B cell (primary cell): ENCODE data around the gene HAO1. TPM values are rescaled to one million over a fixed set of nuclear protein-coding genes. Genes with fewer than 3 reads are reported as not detected.

ENCODE experiments used
- ATAC-seq: fragments of 200-7000 bp; cut with Tn5 transposase; one replicate; pipeline ENCODE4 v1.10.0; 2021; ENCODE audit warnings: low read depth, mild to moderate bottlenecking, moderate number of reproducible peaks, moderate library complexity
- CTCF ChIA-PET: fragments of 350-600 bp; sonication (Branson Sonifier 250); formaldehyde crosslinking; loops from one replicate; lab custom pipeline; 2021; ENCODE audit warnings: antibody characterized with exemption, inconsistent platforms; lab: Charles Lee
- POLR2A ChIA-PET: fragments of 350-600 bp; sonication (Branson Sonifier 250); formaldehyde crosslinking; loops from one replicate; lab custom pipeline; 2021; ENCODE audit warnings: antibody characterized with exemption; lab: Charles Lee
- DNase-seq: peaks from one replicate; pipeline ENCODE4 v3.0.0; 2013
- H2AFZ ChIP-seq: 2 replicates; pipeline ENCODE4 v1.6.1; 2012; ENCODE audit warnings: mild to moderate bottlenecking, low read depth, low read length; ENCODE audit not compliant: insufficient read depth, poor library complexity, severe bottlenecking
- H3K27ac ChIP-seq, 2 donors: 1 replicate in 1 of 2; 2 replicates in 1 of 2; pipeline ENCODE4 v1.5.1; 2012 to 2013; ENCODE audit warnings: low read length in 2 of 2, mild to moderate bottlenecking in 2 of 2, moderate library complexity in 1 of 2
- H3K27me3 ChIP-seq, 4 experiments: fragments of 200-600 bp in 1 of 4; sonication (generic) in 1 of 4; replicated peaks in 1 of 4; 1 replicate in 2 of 4; 2 replicates in 2 of 4; pipeline versions ENCODE4 v1.6.1 to v1.7.0; 2013 to 2016; ENCODE audit warnings: low read length in 3 of 4, mild to moderate bottlenecking in 2 of 4, mixed read lengths in 1 of 4, moderate library complexity in 1 of 4; ENCODE audit not compliant: insufficient read depth in 4 of 4, control insufficient read depth in 3 of 4; ENCODE audit errors: control extremely low read depth in 1 of 4
- H3K36me3 ChIP-seq, 2 experiments: replicated peaks in 1 of 2; 1 replicate in 1 of 2; 2 replicates in 1 of 2; pipeline versions ENCODE4 v1.6.1 to v1.7.1; 2013; ENCODE audit warnings: low read length in 1 of 2; ENCODE audit not compliant: insufficient read depth in 2 of 2, control insufficient read depth in 1 of 2; ENCODE audit errors: control extremely low read depth in 1 of 2, extremely low read depth in 1 of 2
- H3K4me1 ChIP-seq, 2 donors: fragments of 200-600 bp in 1 of 2; sonication (generic) in 1 of 2; 1 replicate in 1 of 2; 2 replicates in 1 of 2; pipeline versions ENCODE4 v1.5.1 to v1.6.1; 2013 to 2017; ENCODE audit warnings: low read length in 2 of 2; ENCODE audit not compliant: control insufficient read depth in 2 of 2, insufficient read depth in 2 of 2
- H3K4me2 ChIP-seq: replicated peaks from 2 replicates; pipeline ENCODE3; 2012; ENCODE audit warnings: mild to moderate bottlenecking, low read depth, low read length; ENCODE audit not compliant: poor library complexity, severe bottlenecking
- H3K4me3 ChIP-seq, 5 experiments: fragments of 200-600 bp in 1 of 5; sonication (generic) in 1 of 5; 1 replicate in 3 of 5; 2 replicates in 2 of 5; pipeline versions ENCODE4 v1.5.1 to v1.7.0; 2011 to 2016; ENCODE audit warnings: low read length in 4 of 5, mild to moderate bottlenecking in 4 of 5, low read depth in 2 of 5, control low read depth in 1 of 5, moderate library complexity in 1 of 5; ENCODE audit not compliant: insufficient read depth in 1 of 5; ENCODE audit errors: control extremely low read depth in 1 of 5, extremely low read depth in 1 of 5
- H3K79me2 ChIP-seq: fragments of 200-600 bp; sonication (generic); one replicate; pipeline ENCODE4 v1.6.0; 2016; ENCODE audit warnings: low read length; ENCODE audit not compliant: control insufficient read depth, insufficient read depth
- H3K9ac ChIP-seq: fragments of 200-600 bp; sonication (generic); 2 replicates; pipeline ENCODE4 v1.6.1; 2017; ENCODE audit warnings: mild to moderate bottlenecking, low read length, moderate library complexity
- H3K9me3 ChIP-seq, 3 donors: one replicate each; pipeline versions ENCODE4 v1.6.1 to v1.7.1; 2013; ENCODE audit warnings: low read length in 2 of 3; ENCODE audit not compliant: control insufficient read depth in 2 of 3, insufficient read depth in 1 of 3; ENCODE audit errors: control extremely low read depth in 1 of 3
- H4K20me1 ChIP-seq: 2 replicates; pipeline ENCODE4 v1.6.0; 2012; ENCODE audit warnings: mild to moderate bottlenecking, low read length; ENCODE audit not compliant: insufficient read depth, control insufficient read depth, poor library complexity, severe bottlenecking
- H3K27ac Mint-ChIP-seq: one replicate; pipeline ENCODE4 v1.8.0; 2021; ENCODE audit warnings: mixed read lengths
- H3K27me3 Mint-ChIP-seq: one replicate; pipeline ENCODE4 v1.8.0; 2021; ENCODE audit warnings: mixed read lengths
- H3K4me1 Mint-ChIP-seq: one replicate; pipeline ENCODE4 v1.8.0; 2021; ENCODE audit warnings: mixed read lengths
- H3K4me3 Mint-ChIP-seq: one replicate; pipeline ENCODE4 v1.8.0; 2021; ENCODE audit warnings: mixed read lengths
- H3K9me3 Mint-ChIP-seq: one replicate; pipeline ENCODE4 v1.8.0; 2022; ENCODE audit warnings: mixed read lengths; ENCODE audit not compliant: insufficient read depth
- EZH2 ChIP-seq: IDR thresholded peaks from 2 replicates; pipeline ENCODE4 v1.6.1; 2012; ENCODE audit warnings: borderline replicate concordance, low read depth, mild to moderate bottlenecking, moderate library complexity, low read length; ENCODE audit not compliant: insufficient read depth, poor library complexity, severe bottlenecking
- WGBS: methylation state at CpG from one replicate; pipeline ENCODE4 v1.1.5; 2013; ENCODE audit warnings: missing lambda C conversion rate; ENCODE audit not compliant: insufficient coverage; 5-methylcytosine and 5-hydroxymethylcytosine counted together
- intact Hi-C: fragments of 100-400 bp; cut with micrococcal nuclease; formaldehyde crosslinking; loops from one replicate; pipeline ENCODE4 v1.10.0; 2022
- polyA plus RNA-seq: library from polyadenylated mRNA; depleted of rRNA; stranded (reverse); fragments of >200 nt; gene quantifications from 2 replicates; pipeline ENCODE4 v1.2.3, GENCODE V29; 2012
- total RNA-seq, 2 donors: library from RNA; stranded (reverse); fragments of 120-200 nt in 1 of 2; gene quantifications; 1 replicate in 1 of 2; 2 replicates in 1 of 2; pipeline versions ENCODE4 v1.2.3 to v1.2.4, GENCODE V29; 2013 to 2022
- TF ChIP-seq, protein P1 (sequence below): fragments of 200-600 bp; IDR thresholded peaks from one replicate; pipeline ENCODE4 v1.8.0; 2022; ENCODE audit warnings: antibody characterized with exemption, mild to moderate bottlenecking

HAO1 gene
- total and polyA plus RNA-seq, 2 donors (not counting 1 experiment from before 2014, with no cell fraction given) = not detected

DNA sequence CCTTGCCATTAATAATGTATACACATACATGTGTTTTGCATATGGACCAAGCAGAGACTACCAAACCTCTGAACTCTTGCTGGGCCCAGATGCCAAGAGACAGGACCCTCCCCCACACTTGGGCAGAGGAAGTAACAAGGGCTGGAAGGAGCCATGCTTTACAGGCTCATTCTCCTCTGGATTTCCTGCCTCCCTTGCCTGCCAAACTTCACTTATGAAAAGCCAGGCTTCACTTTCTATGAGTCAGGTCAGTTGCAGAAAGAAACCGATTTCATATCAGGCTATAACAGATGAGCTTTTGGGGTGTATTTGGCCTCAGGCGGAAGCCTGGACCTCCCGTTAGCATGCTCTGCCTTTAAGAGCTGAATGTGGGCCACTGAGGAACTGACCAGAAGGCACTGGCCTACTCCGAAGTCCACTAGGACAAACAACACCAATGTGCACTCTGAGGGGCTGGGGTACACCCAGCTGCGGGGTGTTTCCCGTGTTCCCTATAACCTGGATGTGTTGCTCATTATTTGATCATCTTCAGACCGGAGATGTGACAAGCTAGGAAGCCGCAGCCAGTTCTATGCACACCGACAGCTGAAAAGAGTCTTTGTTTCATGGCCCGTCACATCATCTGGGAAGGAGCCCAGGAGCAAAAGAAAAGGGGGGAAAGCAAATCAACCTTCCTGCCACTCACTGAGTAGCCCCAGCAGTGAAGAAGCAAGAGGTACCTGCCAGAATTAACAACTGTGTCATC is 28.5 kb downstream of the HAO1 start:
- TF ChIP-seq, protein P1, sequence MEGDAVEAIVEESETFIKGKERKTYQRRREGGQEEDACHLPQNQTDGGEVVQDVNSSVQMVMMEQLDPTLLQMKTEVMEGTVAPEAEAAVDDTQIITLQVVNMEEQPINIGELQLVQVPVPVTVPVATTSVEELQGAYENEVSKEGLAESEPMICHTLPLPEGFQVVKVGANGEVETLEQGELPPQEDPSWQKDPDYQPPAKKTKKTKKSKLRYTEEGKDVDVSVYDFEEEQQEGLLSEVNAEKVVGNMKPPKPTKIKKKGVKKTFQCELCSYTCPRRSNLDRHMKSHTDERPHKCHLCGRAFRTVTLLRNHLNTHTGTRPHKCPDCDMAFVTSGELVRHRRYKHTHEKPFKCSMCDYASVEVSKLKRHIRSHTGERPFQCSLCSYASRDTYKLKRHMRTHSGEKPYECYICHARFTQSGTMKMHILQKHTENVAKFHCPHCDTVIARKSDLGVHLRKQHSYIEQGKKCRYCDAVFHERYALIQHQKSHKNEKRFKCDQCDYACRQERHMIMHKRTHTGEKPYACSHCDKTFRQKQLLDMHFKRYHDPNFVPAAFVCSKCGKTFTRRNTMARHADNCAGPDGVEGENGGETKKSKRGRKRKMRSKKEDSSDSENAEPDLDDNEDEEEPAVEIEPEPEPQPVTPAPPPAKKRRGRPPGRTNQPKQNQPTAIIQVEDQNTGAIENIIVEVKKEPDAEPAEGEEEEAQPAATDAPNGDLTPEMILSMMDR = no peak
- no peak for TF ChIP-seq EZH2
- Histone ChIP-seq H3K4me1 (no peaks in the 10 kb centered on the region), H3K79me2 (no peaks in the 10 kb centered on the region), H3K9me3 (no peaks in the 10 kb centered on the region), H3K9ac (no peak overlapping the region), H3K4me2 (no peak overlapping the region), H3K4me3 (no peak overlapping the region), H3K27ac (no peak overlapping the region), H2AFZ (no peak overlapping the region), H3K36me3 (no peaks in the 10 kb centered on the region), H3K27me3 (no peaks in the 10 kb centered on the region), H4K20me1 (no peaks in the 10 kb centered on the region)
- H3K27me3 Mint-ChIP-seq = no peaks in the 10 kb centered on the region
- no peaks in the 10 kb centered on the region for H3K9me3 Mint-ChIP-seq
- DNase-seq (no peak), ATAC-seq (no peak)
- WGBS = 88% methylated on average over 10 of the region's 10 CpGs
- H3K27ac Mint-ChIP-seq = no peak overlapping the region
- intact Hi-C loops = no loop called here
- CTCF ChIA-PET = no interaction called here
- H3K4me3 Mint-ChIP-seq = no peak overlapping the region
- H3K4me1 Mint-ChIP-seq = no peaks in the 10 kb centered on the region
- POLR2A ChIA-PET = no interaction called here

DNA sequence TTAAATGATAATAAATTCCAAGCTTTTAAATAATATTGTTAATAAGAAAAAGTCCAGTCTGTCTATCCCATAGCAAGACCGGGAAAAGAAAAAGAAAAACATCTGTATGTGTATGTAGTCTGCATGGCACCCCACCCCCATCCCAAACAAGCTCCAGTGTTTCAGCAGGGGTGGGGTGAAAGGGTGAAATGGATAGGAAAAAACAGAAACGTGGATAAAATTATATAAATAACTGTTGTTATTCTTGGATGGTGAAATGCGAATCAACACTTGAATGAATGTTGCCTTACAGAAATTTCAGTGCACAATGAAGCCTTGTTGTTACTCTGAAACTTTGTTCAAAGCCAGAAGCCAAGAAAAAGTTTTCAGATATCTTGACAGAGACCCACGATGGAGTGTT is 31.4 kb downstream of the HAO1 start:
- intact Hi-C loops = no loop called here
- WGBS = 100% methylated on average over 1 of the region's 4 CpGs
- H3K27ac Mint-ChIP-seq = no peak overlapping the region
- H4K20me1 ChIP-seq = no peaks in the 10 kb centered on the region
- no peaks in the 10 kb centered on the region for H3K4me1 ChIP-seq
- no peak overlapping the region for H3K27ac ChIP-seq
- H3K4me3 Mint-ChIP-seq = no peak overlapping the region
- CTCF ChIA-PET = interaction anchor here (0.8 kb wide), 1 partner anchor 1143 kb away, joined by 4 read pairs; no protein-coding TSS in a partner anchor
- TF ChIP-seq EZH2 = no peak
- TF ChIP-seq, protein P1 = no peak
- H3K36me3 ChIP-seq = no peaks in the 10 kb centered on the region
- H3K4me3 ChIP-seq = no peak overlapping the region
- DNase-seq (no peak), ATAC-seq (no peak)
- H3K27me3 ChIP-seq = no peaks in the 10 kb centered on the region
- no peaks in the 10 kb centered on the region for H3K9me3 Mint-ChIP-seq
- H3K9ac ChIP-seq = no peak overlapping the region
- no peaks in the 10 kb centered on the region for H3K9me3 ChIP-seq
- no peaks in the 10 kb centered on the region for H3K79me2 ChIP-seq
- H3K4me2 ChIP-seq = no peak overlapping the region
- no peaks in the 10 kb centered on the region for H3K4me1 Mint-ChIP-seq
- POLR2A ChIA-PET = no interaction called here
- no peaks in the 10 kb centered on the region for H3K27me3 Mint-ChIP-seq
- no peak overlapping the region for H2AFZ ChIP-seq
